ENCODE results near the gene ZNF22. TPM values are rescaled to one million over a fixed set of nuclear protein-coding genes. Genes with fewer than 3 reads are reported as not detected.

ZNF22 gene
- total and polyA plus RNA-seq, 12 donors: 8.0 to 28.7 (median 13.2) TPM

DNA sequence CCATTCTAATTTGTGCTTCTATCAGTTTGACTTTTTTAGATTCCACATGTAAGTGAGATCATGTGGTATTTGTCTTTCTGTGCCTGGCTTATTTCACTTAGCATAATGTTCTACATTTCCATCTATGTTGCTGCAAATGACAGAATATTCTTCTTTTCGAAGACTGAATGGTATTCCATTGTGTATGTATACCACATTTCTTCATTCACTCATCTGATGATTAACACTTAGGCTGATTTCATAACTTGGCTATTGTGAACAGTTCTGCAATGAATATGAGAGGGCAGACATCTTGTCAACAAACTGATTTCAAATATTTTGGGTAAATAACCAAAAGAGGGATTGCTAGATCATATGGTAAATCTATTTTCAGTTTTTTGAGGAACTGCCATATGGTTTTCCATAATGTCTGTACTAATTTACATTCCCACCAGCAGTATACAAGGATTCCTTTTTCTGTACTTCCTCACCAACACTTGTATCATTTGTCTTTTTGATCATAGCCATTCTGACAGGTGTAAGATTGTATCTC, 52.9 kb downstream of the ZNF22 start:
- H3K36me3 ChIP-seq (replicated peaks in 1 of 2): no peaks in the 10 kb centered on the region
- H3K27ac ChIP-seq: no peak overlapping the region
- H3K9me3 ChIP-seq (replicated peaks in 1 of 3): no peaks in the 10 kb centered on the region
- WGBS, 4 donors: 63 to 93% (median 76%) methylated on average over 1 of the region's 1 CpG
- DNase-seq: no peak
- no peaks in the 10 kb centered on the region for H3K4me1 ChIP-seq (replicated peaks in 1 of 2)
- intact Hi-C loops (cut with DNase I): no loop called here
- no peak for TF ChIP-seq POLR2A (IDR thresholded peaks at IDR 0.05)
- TF ChIP-seq, protein P1, sequence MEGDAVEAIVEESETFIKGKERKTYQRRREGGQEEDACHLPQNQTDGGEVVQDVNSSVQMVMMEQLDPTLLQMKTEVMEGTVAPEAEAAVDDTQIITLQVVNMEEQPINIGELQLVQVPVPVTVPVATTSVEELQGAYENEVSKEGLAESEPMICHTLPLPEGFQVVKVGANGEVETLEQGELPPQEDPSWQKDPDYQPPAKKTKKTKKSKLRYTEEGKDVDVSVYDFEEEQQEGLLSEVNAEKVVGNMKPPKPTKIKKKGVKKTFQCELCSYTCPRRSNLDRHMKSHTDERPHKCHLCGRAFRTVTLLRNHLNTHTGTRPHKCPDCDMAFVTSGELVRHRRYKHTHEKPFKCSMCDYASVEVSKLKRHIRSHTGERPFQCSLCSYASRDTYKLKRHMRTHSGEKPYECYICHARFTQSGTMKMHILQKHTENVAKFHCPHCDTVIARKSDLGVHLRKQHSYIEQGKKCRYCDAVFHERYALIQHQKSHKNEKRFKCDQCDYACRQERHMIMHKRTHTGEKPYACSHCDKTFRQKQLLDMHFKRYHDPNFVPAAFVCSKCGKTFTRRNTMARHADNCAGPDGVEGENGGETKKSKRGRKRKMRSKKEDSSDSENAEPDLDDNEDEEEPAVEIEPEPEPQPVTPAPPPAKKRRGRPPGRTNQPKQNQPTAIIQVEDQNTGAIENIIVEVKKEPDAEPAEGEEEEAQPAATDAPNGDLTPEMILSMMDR (IDR thresholded peaks at IDR 0.05): no peak
- H3K27me3 ChIP-seq: no peaks in the 10 kb centered on the region
- H3K4me3 ChIP-seq: no peak overlapping the region

Other genes starting within 250 kb of the ZNF22 start
- gene TMEM72, start 89.6 kb upstream of the ZNF22 start, total RNA-seq: under 1 TPM in 1 of 9 donors, not detected in 8; 0.17 TPM
- gene TMEM72, start 89.6 kb upstream of the ZNF22 start, polyA plus RNA-seq: not detected
- 10 to 100 TPM in 7 of 9 donors, 1 to 10 TPM in 2; 5.7 to 38.8 (median 23.8) TPM for gene RASSF4, start 41.1 kb upstream of the ZNF22 start, total RNA-seq
- 10 to 100 TPM in 2 of 3 donors, 1 to 10 TPM in 1; 5.2 to 47.5 (median 38.3) TPM for gene RASSF4, start 41.1 kb upstream of the ZNF22 start, polyA plus RNA-seq
- 100 to 1,000 TPM in 4 of 9 donors, 10 to 100 TPM in 4, 1 to 10 TPM in 1; 7.4 to 179 (median 85.0) TPM for gene DEPP1, start 22.1 kb upstream of the ZNF22 start, total RNA-seq
- 10 to 100 TPM; 17.6 to 86.8 (median 18.2) TPM for gene DEPP1, start 22.1 kb upstream of the ZNF22 start, polyA plus RNA-seq

Data from adrenal gland (tissue), 12 donors.